ENCODE results near the gene DDX39B. TPM values are rescaled to one million over a fixed set of nuclear protein-coding genes. Genes with fewer than 3 reads are reported as not detected.

Gene DDX39B
- total and polyA plus RNA-seq, 9 of the 15 experiments (the other 6 are each of a cell fraction or from before 2014, with no cell fraction given) = 479 to 869 (median 592) TPM

DNA sequence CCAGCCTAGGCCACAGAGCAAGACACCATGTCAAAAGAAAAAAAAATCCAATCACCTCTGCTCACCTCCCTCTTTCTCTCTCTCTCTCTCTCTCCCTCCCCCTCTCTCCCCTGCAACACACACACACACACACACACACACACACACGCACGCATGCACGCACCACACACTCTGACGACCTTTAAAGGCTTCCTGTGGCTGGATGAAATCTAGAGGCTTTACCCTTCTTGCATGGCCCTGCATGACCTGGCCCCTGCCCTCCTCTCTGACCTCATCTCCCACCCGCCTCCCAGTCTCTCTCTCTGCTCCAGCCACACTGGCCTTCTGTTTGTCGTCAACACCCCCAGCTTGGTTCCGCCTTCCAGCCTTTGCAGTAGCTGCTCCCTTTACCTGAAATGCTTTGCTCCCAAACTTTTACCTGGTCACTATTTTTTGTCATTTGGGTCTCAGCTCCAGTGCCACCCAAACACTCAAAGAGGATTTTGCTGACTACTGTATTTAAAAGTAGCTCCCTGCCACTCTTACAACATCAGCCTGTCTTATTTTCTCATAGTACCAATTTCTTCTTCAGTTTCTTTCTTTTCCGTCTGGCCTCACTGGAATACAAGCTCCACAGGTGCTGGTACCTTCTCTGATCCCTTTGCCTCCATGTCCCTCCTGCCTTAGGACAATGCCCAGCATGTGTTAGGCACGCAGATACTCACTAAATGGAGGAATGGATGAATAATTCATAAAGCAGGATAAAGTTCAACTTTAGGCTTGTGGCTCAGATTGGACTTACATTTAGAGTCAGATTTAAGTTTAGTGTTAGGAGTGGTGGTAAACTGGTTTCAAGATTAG lies 25.9 kb upstream of the DDX39B start:
- Histone ChIP-seq H3K4me2 (ENCODE audit: insufficient read depth, low read length) (no peak overlapping the region), H3K4me1 (replicated peaks in 1 of 2; ENCODE audit: control insufficient read depth in 2 of 2, insufficient read depth in 2 of 2, low read length in 2 of 2) (peaks cover 13 to 25% of the 10 kb centered on the region in 2 experiments; a peak in 4 of 5 replicates), H4K20me1 (replicated peaks; ENCODE audit: control insufficient read depth, insufficient read depth, low read length) (no peaks in the 10 kb centered on the region), H3K4me3 (no peak overlapping the region), H3K27ac (ENCODE audit: extremely low read depth, low read depth, low read length) (no peak overlapping the region), H3K9ac (ENCODE audit: insufficient read depth in 1 of 2, low read depth in 2 of 2, low read length in 2 of 2) (peak overlapping the region in 1 of 2 experiments; percentile 29; a peak in 1 of 4 replicates), H3K9me1 (ENCODE audit: control insufficient read depth, insufficient read depth, low read length) (peaks cover 2% of the 10 kb centered on the region), H3K36me3 (ENCODE audit: control insufficient read depth, insufficient read depth, low read length) (no peaks in the 10 kb centered on the region), H3K79me2 (ENCODE audit: control insufficient read depth, insufficient read depth, low read length) (no peaks in the 10 kb centered on the region), H3K9me3 (replicated peaks; ENCODE audit: control insufficient read depth, insufficient read depth, low read depth, low read length) (no peaks in the 10 kb centered on the region), H3K27me3 (ENCODE audit: control insufficient read depth in 2 of 2, insufficient read depth in 2 of 2, low read length in 2 of 2) (no peaks in the 10 kb centered on the region), H2AFZ (ENCODE audit: low read depth, low read length) (no peak overlapping the region)
- WGBS (ENCODE audit: insufficient coverage, low coverage, missing lambda C conversion rate) = 22% methylated on average over 9 of the region's 9 CpGs
- in situ Hi-C loops (cut with MboI) (no loop called here), intact Hi-C loops (cut with micrococcal nuclease) (no loop called here)
- POLR2A ChIA-PET = interaction anchor here (0.6 to 2.6 kb wide), 5 partner anchors 9 to 780 kb away, joined by 3 to 10 read pairs (median 4); partner anchors contain the start of gene LST1
- DNase-seq (ENCODE audit: extremely low read depth in 1 of 4, low spot score in 3 of 4) (peak in 1 of 4 experiments; percentile 55), FAIRE-seq (peak; percentile 44), ATAC-seq (peak; percentile 35; the same call in 2 of the 3 replicates)
- CTCF ChIA-PET (ENCODE audit: low intra/inter-chr PET ratio) = no interaction called here
- BruUV-seq (replicated peaks) = no TSS peak
- TF ChIP-seq SMARCC2 (IDR thresholded peaks at IDR 0.05; ENCODE audit: low read depth) = no peak
- TF ChIP-seq DPF2 (IDR thresholded peaks at IDR 0.05) = 0 out of 2 replicates have a peak, but pooled peaks have one; percentile 24
- no peak for TF ChIP-seq EZH2 (IDR thresholded peaks at IDR 0.05; ENCODE audit: borderline replicate concordance, low read depth, low read length)
- TF ChIP-seq, protein P1, sequence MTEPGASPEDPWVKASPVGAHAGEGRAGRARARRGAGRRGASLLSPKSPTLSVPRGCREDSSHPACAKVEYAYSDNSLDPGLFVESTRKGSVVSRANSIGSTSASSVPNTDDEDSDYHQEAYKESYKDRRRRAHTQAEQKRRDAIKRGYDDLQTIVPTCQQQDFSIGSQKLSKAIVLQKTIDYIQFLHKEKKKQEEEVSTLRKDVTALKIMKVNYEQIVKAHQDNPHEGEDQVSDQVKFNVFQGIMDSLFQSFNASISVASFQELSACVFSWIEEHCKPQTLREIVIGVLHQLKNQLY (CRISPR knock-in tag; conservative IDR thresholded peaks at IDR 0.05) = no peak
- TF ChIP-seq RBM34 (IDR thresholded peaks at IDR 0.05; ENCODE audit: borderline replicate concordance, insufficient read depth, low read length) = no peak
- TF ChIP-seq, protein P2, sequence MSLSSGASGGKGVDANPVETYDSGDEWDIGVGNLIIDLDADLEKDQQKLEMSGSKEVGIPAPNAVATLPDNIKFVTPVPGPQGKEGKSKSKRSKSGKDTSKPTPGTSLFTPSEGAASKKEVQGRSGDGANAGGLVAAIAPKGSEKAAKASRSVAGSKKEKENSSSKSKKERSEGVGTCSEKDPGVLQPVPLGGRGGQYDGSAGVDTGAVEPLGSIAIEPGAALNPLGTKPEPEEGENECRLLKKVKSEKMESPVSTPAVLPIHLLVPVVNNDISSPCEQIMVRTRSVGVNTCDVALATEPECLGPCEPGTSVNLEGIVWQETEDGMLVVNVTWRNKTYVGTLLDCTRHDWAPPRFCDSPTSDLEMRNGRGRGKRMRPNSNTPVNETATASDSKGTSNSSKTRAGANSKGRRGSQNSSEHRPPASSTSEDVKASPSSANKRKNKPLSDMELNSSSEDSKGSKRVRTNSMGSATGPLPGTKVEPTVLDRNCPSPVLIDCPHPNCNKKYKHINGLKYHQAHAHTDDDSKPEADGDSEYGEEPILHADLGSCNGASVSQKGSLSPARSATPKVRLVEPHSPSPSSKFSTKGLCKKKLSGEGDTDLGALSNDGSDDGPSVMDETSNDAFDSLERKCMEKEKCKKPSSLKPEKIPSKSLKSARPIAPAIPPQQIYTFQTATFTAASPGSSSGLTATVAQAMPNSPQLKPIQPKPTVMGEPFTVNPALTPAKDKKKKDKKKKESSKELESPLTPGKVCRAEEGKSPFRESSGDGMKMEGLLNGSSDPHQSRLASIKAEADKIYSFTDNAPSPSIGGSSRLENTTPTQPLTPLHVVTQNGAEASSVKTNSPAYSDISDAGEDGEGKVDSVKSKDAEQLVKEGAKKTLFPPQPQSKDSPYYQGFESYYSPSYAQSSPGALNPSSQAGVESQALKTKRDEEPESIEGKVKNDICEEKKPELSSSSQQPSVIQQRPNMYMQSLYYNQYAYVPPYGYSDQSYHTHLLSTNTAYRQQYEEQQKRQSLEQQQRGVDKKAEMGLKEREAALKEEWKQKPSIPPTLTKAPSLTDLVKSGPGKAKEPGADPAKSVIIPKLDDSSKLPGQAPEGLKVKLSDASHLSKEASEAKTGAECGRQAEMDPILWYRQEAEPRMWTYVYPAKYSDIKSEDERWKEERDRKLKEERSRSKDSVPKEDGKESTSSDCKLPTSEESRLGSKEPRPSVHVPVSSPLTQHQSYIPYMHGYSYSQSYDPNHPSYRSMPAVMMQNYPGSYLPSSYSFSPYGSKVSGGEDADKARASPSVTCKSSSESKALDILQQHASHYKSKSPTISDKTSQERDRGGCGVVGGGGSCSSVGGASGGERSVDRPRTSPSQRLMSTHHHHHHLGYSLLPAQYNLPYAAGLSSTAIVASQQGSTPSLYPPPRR (CRISPR knock-in tag; IDR thresholded peaks at IDR 0.05; ENCODE audit: borderline replicate concordance) = no peak
- TF ChIP-seq SNRNP70 (optimal IDR thresholded peaks at IDR 0.05; ENCODE audit: low read depth, low read length) = no peak
- TF ChIP-seq TAF15 (IDR thresholded peaks at IDR 0.05; ENCODE audit: low read depth, low read length) = no peak
- no peak for TF ChIP-seq CBFA2T3 (IDR thresholded peaks at IDR 0.05)
- TF ChIP-seq HDAC8 (tag; IDR thresholded peaks at IDR 0.05) = no peak
- TF ChIP-seq RAD21 (CRISPR knock-in tag; conservative IDR thresholded peaks at IDR 0.05 in 1 of 2, IDR thresholded peaks at IDR 0.05 in 1 of 2) = no peak
- no peak for TF ChIP-seq MED1 (CRISPR knock-in tag; IDR thresholded peaks at IDR 0.05; ENCODE audit: borderline replicate concordance)
- no peak for TF ChIP-seq ZNF232 (CRISPR knock-in tag; IDR thresholded peaks at IDR 0.05)
- TF ChIP-seq ZNF408 (CRISPR knock-in tag; IDR thresholded peaks at IDR 0.05; ENCODE audit: low read depth) = no peak
- no peak for TF ChIP-seq SREBF2 (CRISPR knock-in tag; IDR thresholded peaks at IDR 0.05)
